Germinal center (tissue), 1 donor: ENCODE data around the gene SCAF8.
"Not testable (repeated sequence)": the region's sequence is repeated elsewhere in the genome, so short reads cannot be mapped to it uniquely, and the experiment has no call there.

Experiments
- DNase-seq: peaks from one replicate; pipeline ENCODE4 v3.0.0; 2012; ENCODE audit warnings: mixed read lengths, low spot score

Gene SCAF8

DNA sequence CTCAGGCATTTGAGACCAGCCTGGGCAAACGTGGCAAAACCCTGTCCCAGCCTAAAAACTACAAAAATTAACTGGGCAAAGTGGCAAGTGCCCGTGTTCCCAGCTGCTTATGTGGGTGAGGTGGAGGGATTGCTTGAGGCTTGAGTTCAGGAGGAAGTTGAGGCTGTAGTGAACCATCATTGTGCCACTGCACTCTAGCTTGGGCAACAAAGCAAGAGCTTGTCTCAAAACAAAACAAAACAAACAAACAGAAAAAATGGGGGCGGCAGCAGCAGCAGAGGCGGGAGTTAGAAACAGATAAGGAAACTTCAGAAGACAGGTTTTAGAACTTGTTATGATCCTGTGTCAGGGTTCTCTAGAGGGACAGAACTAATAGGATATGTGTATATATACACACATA lies 49.0 kb downstream of the SCAF8 start:
- DNase-seq: no peak

DNA sequence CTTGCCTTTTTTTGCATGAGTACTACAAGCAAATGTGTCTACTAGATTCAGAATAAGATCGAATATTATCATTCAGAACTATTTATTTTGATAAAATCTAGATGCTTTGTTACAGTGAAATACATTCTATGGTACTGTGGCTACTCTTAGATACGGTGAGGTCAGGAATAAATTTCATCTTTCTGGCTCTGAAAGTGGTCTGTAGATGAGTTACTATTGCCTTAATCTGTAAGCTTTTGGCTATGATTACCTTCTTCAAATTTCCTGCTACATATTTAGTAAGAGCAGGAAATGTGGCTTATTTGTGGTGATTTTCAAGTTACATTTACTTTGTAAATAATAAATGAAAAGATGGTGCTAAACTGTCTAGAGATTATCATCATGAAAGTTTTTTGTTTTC lies 50.0 kb downstream of the SCAF8 start:
- no peak for DNase-seq

DNA sequence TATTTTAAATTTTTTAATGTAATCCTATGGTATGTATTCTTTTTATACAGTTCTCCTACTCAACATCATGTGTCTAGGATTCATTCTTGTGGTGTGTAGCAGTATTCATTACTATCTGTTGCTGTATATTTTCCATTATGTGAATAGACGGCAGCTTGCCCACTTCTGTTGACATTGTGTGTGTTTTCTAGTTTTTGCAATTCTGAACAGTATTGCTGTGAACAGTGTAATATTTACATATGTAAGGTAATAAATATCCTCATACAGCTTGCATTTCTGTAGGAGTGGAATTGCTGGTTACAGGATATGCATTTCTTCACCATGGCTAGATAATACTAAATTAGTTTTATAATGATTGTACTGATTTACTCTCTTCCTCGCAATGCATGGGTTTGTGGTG lies 51.9 kb downstream of the SCAF8 start:
- DNase-seq: no peak

DNA sequence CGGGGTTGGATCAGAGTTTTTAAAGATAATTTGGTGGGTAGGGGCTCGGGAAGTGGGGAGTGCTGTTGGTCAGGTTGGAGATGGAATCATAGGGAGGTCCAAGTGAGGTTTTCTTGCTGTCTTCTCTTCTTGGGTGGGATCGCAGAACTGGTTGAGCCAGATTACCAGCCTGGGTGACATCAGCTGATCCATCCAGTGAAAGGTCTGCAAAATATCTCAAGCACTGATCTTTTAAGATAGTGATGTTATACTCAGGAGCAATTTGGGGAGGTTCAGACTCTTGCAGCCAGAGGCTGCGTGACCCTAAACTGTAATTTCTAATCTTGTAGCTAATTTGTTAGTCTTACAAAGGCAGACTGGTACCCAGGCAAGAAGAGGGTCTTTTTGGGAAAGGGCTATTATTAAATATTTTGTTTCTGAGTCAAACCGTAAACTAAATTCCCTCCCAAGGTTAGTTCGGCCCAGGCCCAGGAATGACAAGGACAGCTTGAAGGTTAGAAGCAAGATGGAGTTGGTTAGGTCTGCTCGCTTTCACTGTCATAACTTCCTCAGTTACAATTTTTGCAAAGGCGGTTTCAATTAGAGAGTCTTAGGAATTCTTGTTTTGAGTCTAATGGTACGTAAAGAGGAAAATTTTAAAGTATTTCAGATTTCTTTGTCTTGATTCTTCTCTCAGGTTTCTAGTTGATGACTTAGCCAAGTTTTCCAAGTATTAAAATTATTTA lies 53.1 kb downstream of the SCAF8 start:
- DNase-seq: no peak

DNA sequence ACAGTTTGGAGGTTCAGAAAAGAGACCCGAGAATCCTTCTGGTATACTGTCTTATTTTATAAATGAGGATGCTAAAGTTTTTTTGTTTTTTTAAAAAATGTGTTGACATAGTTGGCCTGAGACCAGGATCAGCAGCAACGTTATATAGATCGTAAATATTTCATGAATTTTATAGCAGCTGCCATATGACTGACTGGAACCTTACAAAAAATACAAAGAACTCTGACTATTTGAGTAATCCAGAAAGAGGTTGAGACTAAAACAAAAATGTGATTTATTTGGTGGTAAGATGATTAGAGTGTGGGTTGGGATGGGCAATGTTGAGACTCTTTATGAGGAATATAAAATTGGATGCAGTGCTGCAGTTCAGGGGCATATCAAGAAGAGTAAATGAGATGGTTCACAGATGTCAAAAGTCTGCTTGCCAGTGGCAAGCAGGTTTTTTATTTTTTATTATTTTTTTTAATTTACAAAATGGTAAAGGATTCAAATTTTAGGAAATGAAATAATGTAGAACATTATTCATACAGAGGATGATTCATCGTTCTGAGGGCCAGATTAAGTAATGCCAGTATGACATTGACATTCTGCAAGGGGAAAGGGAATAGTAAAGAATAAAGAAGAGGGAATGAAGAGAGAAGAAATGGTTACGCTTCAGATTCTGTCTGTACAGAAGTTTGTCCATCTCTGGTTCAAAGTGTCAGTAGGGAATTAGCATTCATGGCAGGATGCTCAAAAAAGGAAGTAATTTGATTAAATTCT lies 58.5 kb downstream of the SCAF8 start:
- no peak for DNase-seq

DNA sequence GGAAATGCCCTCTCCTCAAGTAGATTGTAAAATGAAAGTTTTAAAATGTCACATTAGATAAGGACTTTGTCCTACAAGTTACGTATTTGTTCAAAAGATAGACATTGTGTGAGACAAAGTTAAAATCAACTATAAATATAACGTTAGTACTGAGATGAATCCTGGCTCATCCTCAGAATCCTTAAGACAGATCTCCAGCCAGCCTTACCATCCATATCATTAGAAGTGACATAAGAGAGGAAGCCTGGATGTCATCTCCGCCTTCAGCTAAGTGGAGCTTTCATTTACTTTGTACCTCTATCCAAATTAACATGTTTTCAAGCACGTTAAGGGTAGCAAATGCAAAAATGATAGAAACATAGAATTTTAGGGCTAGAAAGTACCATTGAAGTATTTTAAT lies 59.1 kb downstream of the SCAF8 start:
- DNase-seq: no peak

DNA sequence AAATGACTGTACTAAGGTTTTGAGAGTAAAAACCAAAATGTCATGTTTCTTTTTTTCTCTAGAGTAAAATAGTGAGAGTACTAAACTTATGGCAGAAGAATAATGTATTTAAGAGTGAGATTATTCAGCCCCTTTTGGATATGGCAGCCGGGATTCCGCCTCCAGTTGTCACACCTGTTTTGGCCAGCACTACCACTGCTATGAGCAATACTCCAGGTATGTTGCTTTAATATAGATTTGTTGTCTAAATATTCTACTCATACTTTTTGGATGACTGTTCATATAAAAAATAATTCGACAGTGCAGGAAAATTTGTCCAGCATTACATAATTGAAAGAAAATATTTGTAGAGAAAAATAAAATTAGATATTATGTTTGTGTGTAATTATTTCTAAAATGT lies 59.5 kb downstream of the SCAF8 start:
- no peak for DNase-seq

DNA sequence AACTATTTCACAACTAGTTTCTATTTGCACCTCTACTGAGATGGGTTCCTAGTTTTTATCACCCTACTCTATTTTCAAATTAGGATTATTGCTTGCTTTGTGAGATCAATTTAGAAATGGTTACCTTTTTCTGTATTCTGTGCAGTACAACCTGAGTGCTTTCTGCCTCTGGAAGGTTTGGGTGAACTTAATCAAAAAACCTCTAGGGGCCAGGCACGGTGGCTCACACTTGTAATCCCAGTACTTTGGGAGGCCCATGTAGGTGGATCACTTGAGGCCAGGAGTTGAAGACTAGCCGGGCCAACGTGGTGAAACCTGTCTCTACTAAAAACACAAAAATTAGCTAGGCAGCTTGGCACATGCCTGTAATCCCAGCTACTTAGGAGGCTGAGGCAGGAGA lies 63.3 kb downstream of the SCAF8 start:
- DNase-seq: no peak

DNA sequence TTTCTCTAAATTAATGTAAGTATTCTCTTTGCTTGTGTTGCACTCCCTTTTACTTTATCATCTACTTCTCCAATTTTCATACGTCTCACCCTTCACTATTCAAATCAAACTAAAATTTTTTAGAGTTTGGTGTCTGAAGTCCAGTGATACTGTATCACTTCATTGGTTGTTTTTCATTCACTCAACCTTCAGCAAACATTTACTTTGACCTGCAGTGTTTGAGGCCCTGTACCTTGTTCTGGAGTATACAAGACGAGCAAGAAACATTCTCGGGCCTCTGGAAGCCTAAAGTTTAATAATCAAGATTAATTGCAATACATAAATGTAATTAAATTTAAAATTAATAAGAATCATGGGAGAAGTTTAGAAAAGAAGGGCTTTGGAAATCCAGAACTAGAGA lies 64.6 kb downstream of the SCAF8 start:
- DNase-seq: no peak

DNA sequence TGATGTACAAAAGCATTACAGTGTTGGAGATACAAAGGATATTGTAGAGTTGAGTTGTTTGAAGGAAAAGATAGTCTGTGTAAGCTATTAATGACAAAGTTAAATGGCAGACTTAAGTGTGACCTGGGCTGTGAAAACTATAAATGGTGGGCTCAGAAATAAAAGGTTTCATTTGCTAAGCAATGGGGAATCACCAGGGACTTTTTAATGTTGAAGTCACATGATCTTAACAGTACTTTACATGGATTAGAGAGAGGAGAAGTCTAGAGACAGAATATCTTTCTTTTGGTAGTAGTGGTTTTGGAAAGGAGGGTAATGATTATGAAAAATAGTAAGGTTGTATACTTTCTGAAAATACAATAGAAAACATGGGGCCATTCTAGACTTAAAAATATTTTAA lies 67.1 kb downstream of the SCAF8 start:
- no peak for DNase-seq

DNA sequence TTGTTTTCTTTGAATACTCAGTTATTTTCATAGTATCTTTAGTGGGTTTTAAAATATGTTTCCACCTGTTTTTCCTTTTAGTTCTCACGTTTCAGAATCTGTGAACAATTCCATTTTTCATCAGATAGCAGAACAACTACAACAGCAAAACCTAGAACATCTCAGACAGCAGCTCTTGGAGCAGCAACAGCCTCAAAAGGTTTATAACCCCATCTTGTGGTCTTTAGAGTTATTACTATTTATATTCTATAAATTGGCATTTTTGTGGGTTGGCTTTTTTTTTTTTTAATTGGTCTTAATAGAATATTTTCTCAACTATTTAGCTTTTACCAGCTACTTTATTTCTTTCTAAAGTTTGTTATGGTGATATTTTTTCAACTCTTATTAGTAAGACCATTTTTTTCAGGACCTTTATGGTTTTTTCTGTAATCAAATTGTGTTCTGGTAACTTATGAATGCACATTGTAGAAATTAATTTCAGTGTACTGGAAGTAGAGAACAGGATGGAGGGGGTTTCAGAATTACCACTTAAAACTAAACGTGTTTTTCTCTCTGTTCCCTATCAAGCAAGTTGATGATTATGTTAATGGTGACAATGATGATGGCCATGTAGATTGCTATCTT lies 72.2 kb downstream of the SCAF8 start:
- peak; percentile 45 for DNase-seq

DNA sequence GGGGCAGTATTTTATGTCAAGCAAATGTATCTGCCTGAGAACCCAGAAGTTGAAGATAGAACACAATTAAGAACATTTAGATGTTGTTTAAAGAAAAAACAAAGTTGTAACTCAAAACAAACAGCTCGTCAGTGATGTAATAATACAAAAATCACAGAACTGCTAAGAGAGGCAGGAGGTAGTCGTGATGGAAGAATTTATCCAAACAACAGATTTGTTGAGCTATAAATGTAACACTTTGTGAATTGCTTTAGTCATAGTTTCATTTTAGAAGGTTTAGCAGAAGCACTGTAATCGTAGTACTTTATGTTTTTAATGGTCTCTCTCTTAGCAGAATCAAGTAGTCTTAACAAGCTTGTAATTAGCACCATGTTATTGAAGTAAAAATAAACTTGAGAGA lies 73.6 kb downstream of the SCAF8 start:
- no peak for DNase-seq

DNA sequence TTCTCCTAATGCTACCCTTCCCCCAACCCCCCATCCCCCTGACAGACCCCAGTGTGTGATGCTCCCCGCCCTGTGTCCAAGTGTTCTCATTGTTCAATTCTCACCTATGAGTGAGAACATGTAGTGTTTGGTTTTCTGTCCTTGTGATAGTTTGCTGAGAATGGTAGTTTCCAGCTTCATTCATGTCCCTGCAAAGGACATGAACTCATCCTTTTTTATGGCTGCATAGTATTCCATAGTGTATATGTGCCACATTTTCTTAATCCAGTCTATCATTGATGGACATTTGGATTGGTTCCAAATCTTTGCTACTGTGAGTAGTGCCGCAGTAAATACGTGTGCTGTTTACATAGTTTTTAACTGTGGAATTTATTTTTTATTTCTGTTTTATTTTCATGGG lies 78.4 kb downstream of the SCAF8 start:
- DNase-seq: not testable (repeated sequence)

DNA sequence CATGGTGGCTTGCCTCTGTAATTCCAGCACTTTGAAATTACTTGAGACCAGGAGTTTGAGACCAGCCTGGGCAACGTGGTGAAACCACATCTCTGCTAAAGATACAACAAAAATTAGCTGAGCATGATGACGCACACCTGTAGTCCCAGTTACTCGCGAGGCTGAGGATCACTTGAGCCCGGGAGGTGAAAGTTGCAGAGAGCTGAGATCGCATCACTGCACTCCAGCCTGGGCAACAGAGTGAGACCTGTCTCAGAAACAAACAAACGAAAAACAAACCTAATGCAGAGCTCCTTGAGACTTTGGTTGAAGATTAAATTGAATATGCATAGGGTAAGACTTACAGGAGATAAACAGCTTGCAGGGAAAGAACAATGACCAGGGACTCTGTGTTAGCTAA lies 80.8 kb downstream of the SCAF8 start:
- DNase-seq: peak; percentile 13

DNA sequence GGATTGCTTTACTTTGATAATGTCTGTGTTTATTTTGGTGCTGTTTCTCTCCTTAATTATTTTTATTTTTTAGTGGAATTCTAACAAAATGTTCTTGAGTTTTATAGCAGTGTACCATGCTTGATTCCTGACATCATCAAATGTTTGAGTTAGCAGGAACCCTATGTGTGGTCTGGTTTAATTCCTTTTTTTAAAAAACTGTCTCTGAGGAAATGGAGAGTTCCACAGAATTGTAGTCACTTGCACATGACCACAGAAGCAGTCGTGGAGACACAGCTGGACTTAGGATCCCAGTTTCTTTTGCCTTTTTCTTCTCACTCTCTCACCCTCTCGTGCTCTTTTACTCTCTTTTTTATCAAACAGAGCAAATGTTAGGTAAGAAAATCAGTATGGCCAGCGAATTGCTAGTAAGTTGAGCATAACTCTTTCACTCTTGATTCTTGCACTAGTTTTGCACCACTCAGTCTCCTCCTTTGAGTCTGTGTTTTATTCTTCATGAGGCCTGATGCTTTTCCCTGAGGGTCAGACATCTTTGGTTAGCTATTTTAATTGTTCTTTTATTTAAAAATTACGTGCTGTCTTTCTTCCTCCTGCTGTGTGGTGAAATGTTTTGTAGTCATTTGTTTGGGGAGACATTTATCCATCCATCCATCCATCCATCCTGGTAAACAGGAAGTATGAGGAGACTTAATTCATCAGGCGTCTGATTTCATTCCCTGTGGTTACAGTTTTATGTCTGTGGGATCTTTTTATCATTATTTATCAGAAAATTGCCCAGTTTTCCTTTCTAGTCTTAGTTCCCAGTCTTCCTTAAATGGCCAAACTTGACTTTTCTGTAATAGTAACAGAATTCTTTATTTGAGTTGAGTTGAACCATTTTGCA lies 83.0 kb downstream of the SCAF8 start:
- no peak for DNase-seq

DNA sequence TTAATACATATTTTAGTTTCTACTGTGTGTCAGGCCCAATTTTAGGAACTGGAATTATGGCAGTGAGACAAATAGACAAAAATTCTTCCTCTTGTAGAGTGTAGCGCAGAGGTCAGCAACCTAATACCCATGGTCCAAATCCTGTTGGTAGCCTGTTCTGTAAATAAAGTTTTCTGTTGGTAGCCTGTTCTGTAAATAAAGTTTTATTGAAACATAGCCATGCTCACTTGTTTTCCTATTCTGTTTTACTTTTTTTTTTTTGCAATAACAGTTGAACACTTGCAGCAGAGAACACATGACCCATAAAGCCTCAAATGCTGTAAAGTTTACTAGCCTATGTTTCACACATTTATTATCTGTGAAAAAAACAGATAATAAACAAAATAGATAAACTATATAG lies 87.9 kb downstream of the SCAF8 start:
- no peak for DNase-seq

DNA sequence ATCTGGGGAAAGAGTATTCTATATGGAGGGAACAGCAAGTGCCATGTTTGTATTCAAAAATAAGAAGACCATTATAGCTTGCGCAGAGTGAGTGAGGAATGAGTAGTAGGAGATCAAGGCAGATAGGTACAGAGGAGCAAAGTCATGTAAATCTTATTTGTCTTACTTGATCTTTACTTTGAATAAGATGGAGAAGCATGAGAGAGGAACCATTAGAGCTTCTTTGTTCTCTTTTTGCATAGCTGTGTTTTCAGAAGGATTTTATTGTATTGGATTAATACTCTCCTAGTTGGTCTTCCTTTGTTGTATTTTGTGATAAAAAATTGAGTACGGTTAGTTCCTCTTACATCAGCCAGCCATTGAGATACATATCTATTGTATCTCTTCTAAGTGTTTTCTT lies 88.4 kb downstream of the SCAF8 start:
- no peak for DNase-seq

DNA sequence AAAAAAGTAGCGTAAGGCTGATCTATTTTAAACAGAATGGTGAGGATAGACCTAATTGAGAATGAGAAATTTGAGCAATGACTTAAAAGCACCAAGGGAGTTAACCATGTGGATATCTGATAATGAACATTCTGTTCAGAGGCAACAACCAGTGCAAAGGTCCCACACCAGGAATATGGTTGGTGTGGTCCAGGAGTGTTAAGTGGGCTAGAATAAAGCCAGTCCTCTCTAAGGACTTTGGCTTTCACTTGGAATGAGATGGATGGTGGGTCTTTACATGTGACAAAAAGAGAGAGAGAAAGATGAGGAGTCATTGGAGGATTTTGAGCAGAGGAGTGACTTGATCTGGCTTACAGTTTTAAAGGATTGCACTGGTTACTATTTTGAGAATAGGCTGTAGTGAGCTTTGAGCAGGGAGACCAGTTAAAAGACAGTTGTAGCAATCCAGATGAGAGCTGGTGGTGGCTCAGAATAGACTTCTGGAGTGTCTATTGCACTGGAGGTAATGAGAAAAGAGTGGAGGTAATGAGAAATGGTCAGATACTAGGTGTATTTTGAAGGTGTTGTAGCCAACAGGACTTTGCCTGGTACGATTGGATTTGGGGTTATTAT lies 89.8 kb downstream of the SCAF8 start:
- no peak for DNase-seq

DNA sequence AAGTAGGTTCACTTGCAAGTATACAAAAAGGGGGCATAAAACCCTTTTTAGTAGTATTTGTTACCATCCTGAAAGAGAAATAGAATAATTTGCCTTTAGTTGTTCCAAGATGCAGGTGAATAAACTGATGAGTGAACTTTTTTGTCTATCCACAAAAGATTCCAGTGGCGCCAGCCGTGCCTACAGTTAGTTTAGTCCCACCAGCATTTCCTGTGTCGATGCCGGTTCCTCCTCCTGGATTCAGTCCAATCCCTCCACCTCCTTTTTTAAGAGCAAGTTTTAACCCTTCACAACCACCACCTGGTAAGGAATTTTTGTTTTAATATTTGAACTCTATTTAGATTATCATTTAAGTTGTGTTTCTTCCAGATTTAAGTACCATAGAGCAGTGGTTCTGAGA lies 90.9 kb downstream of the SCAF8 start:
- no peak for DNase-seq

DNA sequence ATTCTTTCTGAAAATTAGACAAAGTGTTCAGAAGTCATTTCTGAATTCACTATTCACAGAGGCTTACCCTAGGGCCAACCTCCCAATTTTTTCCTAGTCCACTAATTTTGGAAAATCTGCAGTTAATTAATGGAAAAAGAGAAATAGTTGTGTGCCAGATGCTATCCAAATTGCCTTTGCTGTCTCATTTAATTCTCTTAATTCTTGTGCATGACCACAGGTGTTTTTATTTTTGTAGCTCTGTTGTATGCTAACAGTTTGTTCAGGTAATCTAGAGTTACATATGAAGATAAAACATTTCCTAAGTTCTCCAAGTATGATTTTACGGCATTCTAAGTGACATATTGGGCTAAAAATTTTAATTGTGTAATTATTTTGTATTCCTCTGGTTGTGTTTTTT lies 96.8 kb downstream of the SCAF8 start:
- DNase-seq: no peak

DNA sequence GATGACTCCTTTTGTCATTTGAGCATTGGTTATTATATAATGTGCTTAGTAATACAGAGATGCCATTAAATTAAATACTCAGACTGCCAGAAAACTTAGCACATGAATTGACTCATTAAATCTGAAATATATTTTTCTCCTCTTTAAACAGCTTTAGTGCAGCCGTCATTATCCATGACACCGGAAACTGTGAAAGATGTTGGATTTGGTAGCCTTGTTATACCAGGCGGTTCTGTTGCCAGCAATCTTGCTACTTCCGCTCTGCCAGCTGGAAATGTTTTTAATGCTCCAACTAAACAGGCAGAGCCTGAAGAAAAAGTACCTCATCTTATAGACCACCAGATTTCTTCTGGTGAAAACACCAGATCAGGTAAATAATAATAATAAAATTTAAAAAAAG lies 97.6 kb downstream of the SCAF8 start:
- no peak for DNase-seq

DNA sequence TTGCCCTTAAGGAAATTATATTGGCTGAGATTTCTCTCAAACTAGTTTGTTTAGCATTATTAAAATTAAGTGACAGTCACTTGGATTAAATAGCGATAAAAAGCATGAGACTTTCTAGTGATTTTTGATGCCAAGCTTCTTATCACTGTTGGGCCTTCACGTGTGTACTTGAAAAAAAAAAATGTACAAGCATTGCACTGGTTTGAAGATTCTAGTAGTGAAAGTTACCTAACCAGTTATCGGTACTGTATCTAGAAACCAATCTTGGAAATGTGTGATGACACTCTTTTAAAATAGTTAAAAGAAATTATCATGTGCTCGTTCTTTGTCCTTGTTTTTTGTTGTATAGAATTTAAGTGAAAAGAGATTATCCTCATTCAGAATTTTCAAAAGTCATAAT lies 102.1 kb downstream of the SCAF8 start:
- no peak for DNase-seq
